GM18505 (cell line): ENCODE data around the gene CPA5.

Experiments used
- ATAC-seq: cut with Tn5 transposase; IDR thresholded peaks from one replicate; pipeline ENCODE4 v1.9.1; 2021; ENCODE audit not compliant: unreplicated experiment
- POLR2A ChIP-seq: IDR thresholded peaks from 4 replicates; pipeline ENCODE4 v1.6.1; 2011; ENCODE audit warnings: borderline replicate concordance; ENCODE audit not compliant: insufficient read depth, insufficient read length; ENCODE audit errors: extremely low read depth

Gene CPA5

DNA sequence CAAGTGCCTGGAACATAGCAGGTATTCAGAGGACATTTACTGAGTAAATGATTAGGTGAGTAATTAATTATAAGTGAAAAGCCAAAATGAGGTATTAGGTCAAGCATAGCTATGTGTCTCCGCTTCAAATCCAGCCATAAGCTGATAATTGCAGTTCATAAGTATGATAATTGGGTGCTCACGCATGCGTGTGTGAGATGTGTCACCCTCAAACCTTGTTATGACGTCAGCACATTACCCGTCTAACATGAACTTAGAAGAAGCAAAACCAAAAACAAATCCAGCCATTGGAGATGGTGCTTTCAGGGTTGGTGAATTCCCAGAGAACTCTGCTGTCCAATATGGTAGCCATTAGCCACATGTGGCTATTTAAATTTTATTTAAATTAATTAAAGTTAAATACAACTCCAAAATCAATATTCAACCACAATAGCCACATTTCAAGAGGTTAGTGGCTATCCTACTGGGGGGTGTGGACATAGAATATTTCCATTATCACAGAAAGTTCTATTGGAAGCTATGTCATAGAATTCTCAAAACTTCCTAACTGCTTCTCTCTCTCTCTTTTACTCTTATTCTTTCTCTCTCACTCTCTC, at the start of gene CPA5:
Gene CPA5 (plus strand): TSS at position 546 of the 596 bp plus-strand sequence. CDS start 1,670 bp downstream, outside the sequence.
- no peak for TF ChIP-seq POLR2A
- no peak for ATAC-seq

- no peak for ATAC-seq
- no peak for TF ChIP-seq POLR2A
Measured at GRCh38 chr7:130296221-130296951, 48.2 kb upstream of the CPA5 start.

GRCh38 chr7:130297628-130298543, 46.7 kb upstream of the CPA5 start:
- no peak for ATAC-seq
- no peak for TF ChIP-seq POLR2A

GRCh38 chr7:130298544-130299326, 45.9 kb upstream of the CPA5 start:
- TF ChIP-seq POLR2A: no peak
- ATAC-seq: no peak

DNA sequence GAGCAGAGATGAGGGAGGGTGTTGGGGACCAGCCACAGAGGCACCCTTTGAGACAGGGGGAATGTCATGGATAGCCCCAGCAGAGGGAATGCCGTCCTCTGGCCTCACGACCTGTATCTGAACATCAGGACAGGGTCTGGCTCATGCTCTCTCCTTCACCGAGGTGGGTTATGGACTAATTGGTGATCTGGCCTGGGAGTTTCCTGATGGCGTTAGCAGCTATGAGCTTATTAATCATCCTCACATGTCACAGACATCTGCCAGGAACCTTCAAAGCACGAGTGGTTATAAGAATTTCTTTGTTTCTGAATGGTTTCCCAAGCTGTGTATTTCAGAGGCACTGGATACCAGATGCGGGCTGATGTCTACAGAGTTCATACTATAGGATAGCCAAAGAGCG, 44.8 kb upstream of the CPA5 start:
- no peak for TF ChIP-seq POLR2A
- no peak for ATAC-seq

GRCh38 chr7:130301501-130302020, 43.1 kb upstream of the CPA5 start:
- ATAC-seq: no peak
- no peak for TF ChIP-seq POLR2A

GRCh38 chr7:130302649-130303048, 42.0 kb upstream of the CPA5 start:
- no peak for ATAC-seq
- no peak for TF ChIP-seq POLR2A

- ATAC-seq: no peak
- TF ChIP-seq POLR2A: no peak
Measured at GRCh38 chr7:130303127-130303526, 41.5 kb upstream of the CPA5 start.

DNA sequence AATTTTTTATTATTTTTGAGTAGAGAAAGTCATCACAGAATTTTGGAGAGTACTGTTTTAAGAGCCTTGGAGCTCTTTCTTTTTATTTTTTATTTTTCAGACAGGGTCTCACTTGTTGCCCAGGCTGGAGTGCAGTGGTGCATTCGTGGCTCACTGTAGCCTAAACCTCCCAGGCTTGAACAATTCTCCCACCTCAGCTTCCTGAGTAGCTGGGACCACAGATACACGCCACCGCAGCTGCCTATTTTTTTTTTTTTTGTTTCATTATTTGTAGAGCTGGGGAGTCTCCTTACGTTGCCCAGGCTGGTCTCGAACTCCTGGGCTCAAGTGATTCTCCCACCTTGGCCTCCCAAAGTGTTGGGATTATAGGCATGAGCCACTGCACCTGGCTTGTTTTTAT, 41.1 kb upstream of the CPA5 start:
- no peak for TF ChIP-seq POLR2A
- no peak for ATAC-seq

- ATAC-seq: no peak
- no peak for TF ChIP-seq POLR2A
Measured at GRCh38 chr7:130303982-130304381, 40.6 kb upstream of the CPA5 start.

DNA sequence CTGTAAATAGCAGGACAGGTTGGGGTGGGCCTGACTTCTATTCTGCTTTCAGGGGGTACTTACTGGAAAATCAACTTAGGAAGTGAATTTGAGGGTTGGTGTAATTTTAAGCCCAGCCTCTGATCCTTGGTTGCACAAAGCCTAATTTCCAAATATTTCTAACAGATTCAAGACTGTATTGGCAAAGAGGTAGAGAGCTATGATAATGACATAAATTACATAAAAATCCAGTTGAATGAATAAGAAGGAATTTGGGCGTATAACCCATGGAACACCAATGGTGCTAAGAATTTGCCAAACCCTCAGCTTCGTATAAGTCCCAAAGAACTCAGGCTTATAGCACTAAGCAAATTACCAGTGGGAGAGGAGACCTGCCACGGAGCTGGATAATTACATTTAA, 39.7 kb upstream of the CPA5 start:
- TF ChIP-seq POLR2A: no peak
- ATAC-seq: no peak

GRCh38 chr7:130305433-130306042, 39.1 kb upstream of the CPA5 start:
- no peak for TF ChIP-seq POLR2A
- no peak for ATAC-seq
